ENCODE data around the gene LGMN. TPM values are rescaled to one million over a fixed set of nuclear protein-coding genes. Genes with fewer than 3 reads are reported as not detected.

The LGMN gene
- total and polyA plus RNA-seq, 9 donors: 27.3 to 231 (median 49.1) TPM

DNA sequence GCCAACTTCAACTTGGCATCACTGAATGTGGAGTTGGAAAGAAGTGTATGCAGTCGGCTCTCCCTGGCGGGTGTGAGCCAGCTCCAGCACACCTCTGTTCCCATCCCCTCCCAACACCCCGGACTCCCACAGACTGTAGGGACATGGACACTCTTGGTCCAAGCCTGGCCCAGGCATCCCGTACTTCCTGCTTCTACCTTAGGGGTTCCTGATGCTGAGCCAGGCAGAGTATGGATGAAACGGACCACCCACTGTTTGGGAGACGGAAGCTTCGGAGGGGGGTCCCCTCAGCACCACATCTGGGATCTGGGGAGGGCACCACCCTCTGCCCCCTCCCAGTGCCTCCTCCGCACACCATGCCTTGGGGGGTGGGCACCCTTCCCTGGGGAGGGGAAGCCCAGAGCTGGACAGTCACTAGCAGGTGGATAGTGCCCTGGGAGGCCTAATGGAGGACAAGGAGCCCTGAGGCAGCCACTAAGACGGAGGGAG is 62.0 kb downstream of the LGMN start:
- intact Hi-C loops (cut with DNase I): loop anchor here (2.0 to 10.0 kb wide), 4 partner anchors 94 to 552 kb away; no protein-coding TSS in a partner anchor
- TF ChIP-seq, protein P1, sequence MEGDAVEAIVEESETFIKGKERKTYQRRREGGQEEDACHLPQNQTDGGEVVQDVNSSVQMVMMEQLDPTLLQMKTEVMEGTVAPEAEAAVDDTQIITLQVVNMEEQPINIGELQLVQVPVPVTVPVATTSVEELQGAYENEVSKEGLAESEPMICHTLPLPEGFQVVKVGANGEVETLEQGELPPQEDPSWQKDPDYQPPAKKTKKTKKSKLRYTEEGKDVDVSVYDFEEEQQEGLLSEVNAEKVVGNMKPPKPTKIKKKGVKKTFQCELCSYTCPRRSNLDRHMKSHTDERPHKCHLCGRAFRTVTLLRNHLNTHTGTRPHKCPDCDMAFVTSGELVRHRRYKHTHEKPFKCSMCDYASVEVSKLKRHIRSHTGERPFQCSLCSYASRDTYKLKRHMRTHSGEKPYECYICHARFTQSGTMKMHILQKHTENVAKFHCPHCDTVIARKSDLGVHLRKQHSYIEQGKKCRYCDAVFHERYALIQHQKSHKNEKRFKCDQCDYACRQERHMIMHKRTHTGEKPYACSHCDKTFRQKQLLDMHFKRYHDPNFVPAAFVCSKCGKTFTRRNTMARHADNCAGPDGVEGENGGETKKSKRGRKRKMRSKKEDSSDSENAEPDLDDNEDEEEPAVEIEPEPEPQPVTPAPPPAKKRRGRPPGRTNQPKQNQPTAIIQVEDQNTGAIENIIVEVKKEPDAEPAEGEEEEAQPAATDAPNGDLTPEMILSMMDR (IDR thresholded peaks at IDR 0.05): no peak
- no peak for TF ChIP-seq EP300 (IDR thresholded peaks at IDR 0.05)
- TF ChIP-seq POLR2A (IDR thresholded peaks at IDR 0.05): no peak
- peaks cover 5% of the 10 kb centered on the region for H3K4me1 ChIP-seq (ENCODE audit: insufficient read depth)
- H3K27ac ChIP-seq: no peak overlapping the region
- H3K4me3 ChIP-seq: no peak overlapping the region
- no peak for DNase-seq
- WGBS, 3 donors: 74 to 86% (median 76%) methylated on average over 8 to 9 of the region's 9 CpGs
- H3K27me3 ChIP-seq: no peaks in the 10 kb centered on the region
- no peaks in the 10 kb centered on the region for H3K9me3 ChIP-seq
- no peaks in the 10 kb centered on the region for H3K36me3 ChIP-seq

DNA sequence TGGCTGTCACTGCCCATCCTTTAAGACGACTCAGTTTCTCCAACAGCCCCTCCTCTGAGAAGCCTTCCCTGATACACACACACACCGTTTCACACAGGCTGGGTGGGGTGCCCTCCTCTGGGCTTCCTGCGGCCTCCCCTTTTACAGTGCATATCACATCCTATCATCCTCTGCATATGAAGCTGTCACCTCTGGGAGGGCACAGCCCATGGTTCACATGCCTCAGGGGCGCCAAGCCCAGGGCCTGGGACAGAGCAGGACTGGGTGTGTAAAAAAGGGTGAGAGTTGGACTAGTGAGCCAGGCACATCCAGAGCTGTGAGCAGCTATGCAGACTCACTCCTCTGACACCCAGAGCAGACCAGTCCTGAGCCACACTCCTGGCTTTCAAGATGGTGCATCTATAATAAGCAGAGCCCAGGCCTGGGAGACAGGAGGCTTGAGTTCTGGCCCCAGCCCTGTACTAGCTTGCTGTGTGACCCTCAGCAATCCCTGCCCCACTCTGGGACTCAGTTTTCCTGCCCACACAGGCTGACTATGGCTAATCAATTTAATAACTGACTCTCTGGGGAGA is 62.6 kb downstream of the LGMN start:
- Histone ChIP-seq H3K27me3 (no peaks in the 10 kb centered on the region), H3K4me1 (ENCODE audit: insufficient read depth) (peaks cover 5% of the 10 kb centered on the region), H3K27ac (no peak overlapping the region), H3K9me3 (no peaks in the 10 kb centered on the region), H3K4me3 (no peak overlapping the region), H3K36me3 (no peaks in the 10 kb centered on the region)
- 89 to 90% (median 90%) methylated on average over 4 of the region's 4 CpGs for WGBS, 3 donors
- intact Hi-C loops (cut with DNase I): loop anchor here (2.0 to 10.0 kb wide), 4 partner anchors 95 to 551 kb away; no protein-coding TSS in a partner anchor
- peak in 1 of 5 donors; percentile 26 for DNase-seq
- TF ChIP-seq POLR2A (IDR thresholded peaks at IDR 0.05): no peak
- TF ChIP-seq, protein P1 (IDR thresholded peaks at IDR 0.05): no peak
- no peak for TF ChIP-seq EP300 (IDR thresholded peaks at IDR 0.05)

DNA sequence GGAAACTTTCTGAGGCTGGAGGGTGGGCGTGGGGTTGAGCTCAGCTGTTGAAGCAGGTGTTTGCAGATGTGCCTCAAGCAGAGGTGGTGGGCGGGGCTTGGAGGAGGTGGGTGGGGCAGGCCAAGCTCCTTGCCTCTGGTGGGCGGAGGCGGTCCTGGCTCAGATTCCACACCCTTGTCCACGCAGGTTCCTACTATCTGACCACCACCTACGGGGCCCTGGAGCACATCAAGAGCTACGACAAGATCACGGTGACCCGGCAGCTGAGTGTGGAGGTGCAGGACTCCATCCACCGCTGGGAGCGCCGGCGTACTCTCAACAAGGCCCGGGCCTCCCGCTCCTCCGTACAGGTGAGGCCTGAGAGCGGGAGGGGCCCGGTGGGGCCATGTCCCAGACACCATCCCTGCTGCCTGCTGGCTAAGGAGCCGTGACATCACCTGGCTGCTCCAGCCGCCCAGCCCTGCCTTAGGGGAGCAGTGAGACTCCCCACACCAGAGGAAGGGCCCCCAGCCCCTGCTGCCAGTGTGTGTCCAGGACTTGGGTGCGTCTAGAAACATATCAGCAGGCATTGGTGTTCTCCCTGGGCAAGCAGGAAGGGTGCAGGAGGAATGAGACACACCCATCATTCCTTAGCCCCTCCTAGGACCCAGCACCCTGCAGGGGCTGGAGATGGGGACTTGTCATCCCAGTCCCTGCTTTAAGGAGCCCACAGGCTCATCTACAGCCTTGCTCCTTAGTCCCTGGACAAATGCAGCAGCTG is 63.4 kb downstream of the LGMN start:
- H3K4me3 ChIP-seq: no peak overlapping the region
- DNase-seq: peak in 1 of 5 donors; percentile 40
- no peak overlapping the region for H3K27ac ChIP-seq
- H3K27me3 ChIP-seq: no peaks in the 10 kb centered on the region
- no peak for TF ChIP-seq EP300 (IDR thresholded peaks at IDR 0.05)
- TF ChIP-seq, protein P1 (IDR thresholded peaks at IDR 0.05): no peak
- intact Hi-C loops (cut with DNase I): loop anchor here in 3 of 4 donors (10.0 kb wide), 2 partner anchors 100 to 550 kb away; no protein-coding TSS in a partner anchor
- 78 to 87% (median 80%) methylated on average over 20 to 21 of the region's 21 CpGs for WGBS, 3 donors
- no peaks in the 10 kb centered on the region for H3K9me3 ChIP-seq
- peaks cover 5% of the 10 kb centered on the region for H3K4me1 ChIP-seq (ENCODE audit: insufficient read depth)
- H3K36me3 ChIP-seq: no peaks in the 10 kb centered on the region

DNA sequence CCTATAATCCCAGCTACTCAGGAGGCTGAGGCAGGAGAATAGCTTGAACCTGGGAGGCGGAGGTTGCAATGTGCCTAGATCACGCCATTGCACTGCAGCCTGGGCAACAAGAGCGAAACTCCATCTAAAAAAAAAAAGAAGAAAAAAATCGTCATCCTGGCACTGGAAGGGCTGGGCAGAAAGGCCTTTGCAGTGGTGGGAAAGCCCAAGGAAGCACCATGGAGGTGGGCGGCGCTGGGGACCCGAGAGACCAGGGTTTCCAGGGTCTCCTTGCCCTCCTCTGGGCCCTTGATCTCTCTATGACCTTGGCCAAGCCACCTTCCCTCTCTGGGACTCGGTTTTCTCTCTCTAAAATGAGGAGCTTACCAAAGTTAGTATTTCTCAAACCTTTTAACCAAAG is 65.4 kb downstream of the LGMN start:
- intact Hi-C loops (cut with DNase I): loop anchor here (2.0 to 10.0 kb wide), 3 partner anchors 38 to 548 kb away; no protein-coding TSS in a partner anchor
- H3K36me3 ChIP-seq: no peaks in the 10 kb centered on the region
- H3K4me1 ChIP-seq (ENCODE audit: insufficient read depth): peaks cover 5% of the 10 kb centered on the region
- no peak overlapping the region for H3K27ac ChIP-seq
- WGBS, 3 donors: 92 to 93% (median 92%) methylated on average over 8 of the region's 8 CpGs
- no peaks in the 10 kb centered on the region for H3K9me3 ChIP-seq
- H3K4me3 ChIP-seq: no peak overlapping the region
- DNase-seq: peak in 1 of 5 donors; percentile 15
- H3K27me3 ChIP-seq: no peaks in the 10 kb centered on the region
- TF ChIP-seq, protein P1 (IDR thresholded peaks at IDR 0.05): no peak
- TF ChIP-seq POLR2A (IDR thresholded peaks at IDR 0.05): no peak
- no peak for TF ChIP-seq EP300 (IDR thresholded peaks at IDR 0.05)
